ENCODE results near the gene FOXL2NB. TPM values are rescaled to one million over a fixed set of nuclear protein-coding genes. Genes with fewer than 3 reads are reported as not detected.
"Not testable (repeated sequence)": the region's sequence is repeated elsewhere in the genome, so short reads cannot be mapped to it uniquely, and the experiment has no call there.

The FOXL2NB gene
- total and polyA plus RNA-seq, 5 donors, result not detected

DNA sequence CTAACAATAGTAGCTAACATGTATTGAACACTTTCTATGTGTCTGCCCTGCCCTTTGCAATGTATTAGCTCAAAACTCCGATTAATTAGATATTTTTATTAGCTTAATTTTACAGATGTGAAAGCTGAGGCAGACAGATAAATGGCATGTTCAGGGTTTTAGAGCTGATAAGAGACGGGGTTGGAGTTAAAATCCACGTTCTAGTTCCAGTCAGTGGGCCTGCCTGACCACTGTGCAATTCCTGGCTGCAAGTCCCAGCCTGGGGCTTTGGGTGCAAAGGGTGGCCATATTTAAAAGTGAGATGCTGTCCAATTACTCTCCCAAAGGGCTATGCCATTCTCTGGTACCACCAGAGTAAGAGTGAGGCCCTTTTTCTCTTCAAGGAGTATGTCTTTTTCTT is 33.3 kb upstream of the FOXL2NB start:
- H3K9me3 ChIP-seq (ENCODE audit: control insufficient read depth, low read length), result no peaks in the 10 kb centered on the region
- WGBS, result 89% methylated on average over 3 of the region's 3 CpGs
- DNase-seq (no peak), ATAC-seq (no peak)
- H3K27ac ChIP-seq (ENCODE audit: low read length), result no peak overlapping the region
- intact Hi-C loops (cut with DNase I), result loop anchor here in 1 of 4 donors (2.0 to 10.0 kb wide), 3 partner anchors 79 to 319 kb away; partner anchors contain the start of genes CEP70 and PIK3CB
- H3K4me3 ChIP-seq (ENCODE audit: low read length), result no peak overlapping the region
- H3K27me3 ChIP-seq (ENCODE audit: control insufficient read depth, insufficient read depth), result no peaks in the 10 kb centered on the region
- no peaks in the 10 kb centered on the region for H3K4me1 ChIP-seq (ENCODE audit: control insufficient read depth, insufficient read depth, low read length)

GRCh38 chr3:138914870-138915502 is 32.0 kb upstream of the FOXL2NB start:
- H3K9me3 ChIP-seq (ENCODE audit: control insufficient read depth, low read length), result no peaks in the 10 kb centered on the region
- peak overlapping the region; percentile 74 for H3K27ac ChIP-seq (ENCODE audit: low read length)
- DNase-seq, result no peak
- intact Hi-C loops (cut with DNase I), result loop anchor here in 3 of 4 donors (2.0 to 10.0 kb wide), 6 partner anchors 80 to 323 kb away; partner anchors contain the start of genes CEP70 (in 3 of the 3) and PIK3CB (in 1 of the 3)
- 15% methylated on average over 19 of the region's 19 CpGs for WGBS
- peak overlapping the region; percentile 69 for H3K4me3 ChIP-seq (ENCODE audit: low read length)
- no peaks in the 10 kb centered on the region for H3K4me1 ChIP-seq (ENCODE audit: control insufficient read depth, insufficient read depth, low read length)
- ATAC-seq, result peak in 1 of 2 donors; percentile 66
- no peaks in the 10 kb centered on the region for H3K27me3 ChIP-seq (ENCODE audit: control insufficient read depth, insufficient read depth)

DNA sequence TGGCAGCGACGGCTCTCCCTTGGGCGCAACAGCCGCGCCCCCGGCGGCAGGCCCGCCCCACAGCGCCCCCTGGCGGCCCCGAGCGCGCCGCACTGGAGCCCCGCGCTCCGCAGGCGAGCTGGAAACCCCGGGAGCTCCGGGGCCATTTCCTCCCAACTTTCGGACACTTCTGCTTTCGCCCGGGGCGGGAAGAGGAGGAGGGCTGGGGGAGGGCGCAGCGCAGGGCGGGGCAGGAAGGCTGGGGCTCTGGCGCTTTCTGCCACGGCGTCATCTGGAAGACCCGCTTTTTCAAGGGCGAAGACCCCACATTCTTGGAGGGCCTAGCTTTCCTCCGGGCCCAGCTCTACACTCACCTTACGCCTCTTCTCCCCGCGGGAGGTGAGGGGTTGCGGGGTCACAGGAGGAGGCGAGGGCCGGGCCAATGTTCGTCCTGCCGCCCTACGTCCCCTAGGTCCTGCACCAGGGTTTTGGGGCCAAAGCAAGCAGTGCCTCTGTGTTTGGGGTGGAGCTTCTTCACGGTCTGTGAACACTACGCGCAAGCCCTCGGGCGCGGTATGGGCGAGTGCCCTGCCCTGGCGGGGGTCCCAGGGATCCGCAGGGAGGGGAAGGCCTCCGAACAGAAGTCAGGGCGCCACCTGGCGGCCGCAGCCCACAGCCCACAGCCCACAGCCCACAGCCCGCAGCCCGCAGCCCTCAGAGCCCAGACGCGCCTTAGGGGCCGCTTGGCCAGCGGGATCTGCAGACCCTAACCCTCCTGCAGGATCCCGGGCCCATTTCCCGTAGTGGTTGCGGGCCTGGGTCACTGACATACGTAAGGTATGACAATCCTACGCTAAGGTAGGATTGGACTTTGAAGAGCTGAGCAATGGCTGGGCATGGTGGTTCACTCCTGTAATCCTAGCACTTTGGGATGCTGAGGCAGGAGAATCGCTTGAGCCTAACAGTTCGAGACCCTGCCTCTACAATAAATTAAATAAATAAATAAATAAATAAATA is 31.2 kb upstream of the FOXL2NB start:
- Histone ChIP-seq H3K27me3 (ENCODE audit: control insufficient read depth, insufficient read depth) (no peaks in the 10 kb centered on the region), H3K9me3 (ENCODE audit: control insufficient read depth, low read length) (no peaks in the 10 kb centered on the region), H3K4me1 (ENCODE audit: control insufficient read depth, insufficient read depth, low read length) (no peaks in the 10 kb centered on the region), H3K27ac (ENCODE audit: low read length) (peak overlapping the region; percentile 99), H3K4me3 (ENCODE audit: low read length) (peak overlapping the region; percentile 69)
- ATAC-seq (peak; percentile 97 to 98), DNase-seq (peak; percentile 97 to 99 (median 98))
- intact Hi-C loops (cut with DNase I), result loop anchor here (1.0 to 10.0 kb wide), 9 partner anchors 81 to 324 kb away; partner anchors contain the start of genes CEP70 (in 4 of the 4) and PIK3CB (in 2 of the 4)
- WGBS, result 2% methylated on average over 68 of the region's 68 CpGs

- 53% methylated on average over 2 of the region's 2 CpGs for WGBS
- intact Hi-C loops (cut with DNase I), result loop anchor here (1.0 to 10.0 kb wide), 7 partner anchors 82 to 325 kb away; partner anchors contain the start of genes CEP70 (in 3 of the 4) and PIK3CB (in 2 of the 4)
These were observed 30.2 kb upstream of the FOXL2NB start for GRCh38 chr3:138916824-138917223.

GRCh38 chr3:138919325-138919724 is 27.7 kb upstream of the FOXL2NB start:
- H3K27me3 ChIP-seq (ENCODE audit: control insufficient read depth, insufficient read depth), result no peaks in the 10 kb centered on the region
- DNase-seq (no peak), ATAC-seq (no peak)
- no peaks in the 10 kb centered on the region for H3K9me3 ChIP-seq (ENCODE audit: control insufficient read depth, low read length)
- 59% methylated on average over 4 of the region's 4 CpGs for WGBS
- no peaks in the 10 kb centered on the region for H3K4me1 ChIP-seq (ENCODE audit: control insufficient read depth, insufficient read depth, low read length)
- no peak overlapping the region for H3K4me3 ChIP-seq (ENCODE audit: low read length)
- intact Hi-C loops (cut with DNase I), result loop anchor here in 3 of 4 donors (5.0 to 10.0 kb wide), 4 partner anchors 85 to 327 kb away; partner anchors contain the start of genes CEP70 (in 2 of the 3) and PIK3CB (in 1 of the 3)
- H3K27ac ChIP-seq (ENCODE audit: low read length), result no peak overlapping the region

More at GRCh38 chr3:138916824-138917223, 30.2 kb upstream of the FOXL2NB start:
- H3K9me3 ChIP-seq (ENCODE audit: control insufficient read depth, low read length), result no peaks in the 10 kb centered on the region
- DNase-seq (no peak), ATAC-seq (no peak)
- H3K4me3 ChIP-seq (ENCODE audit: low read length), result no peak overlapping the region
- no peaks in the 10 kb centered on the region for H3K4me1 ChIP-seq (ENCODE audit: control insufficient read depth, insufficient read depth, low read length)
- H3K27ac ChIP-seq (ENCODE audit: low read length), result no peak overlapping the region
- no peaks in the 10 kb centered on the region for H3K27me3 ChIP-seq (ENCODE audit: control insufficient read depth, insufficient read depth)

DNA sequence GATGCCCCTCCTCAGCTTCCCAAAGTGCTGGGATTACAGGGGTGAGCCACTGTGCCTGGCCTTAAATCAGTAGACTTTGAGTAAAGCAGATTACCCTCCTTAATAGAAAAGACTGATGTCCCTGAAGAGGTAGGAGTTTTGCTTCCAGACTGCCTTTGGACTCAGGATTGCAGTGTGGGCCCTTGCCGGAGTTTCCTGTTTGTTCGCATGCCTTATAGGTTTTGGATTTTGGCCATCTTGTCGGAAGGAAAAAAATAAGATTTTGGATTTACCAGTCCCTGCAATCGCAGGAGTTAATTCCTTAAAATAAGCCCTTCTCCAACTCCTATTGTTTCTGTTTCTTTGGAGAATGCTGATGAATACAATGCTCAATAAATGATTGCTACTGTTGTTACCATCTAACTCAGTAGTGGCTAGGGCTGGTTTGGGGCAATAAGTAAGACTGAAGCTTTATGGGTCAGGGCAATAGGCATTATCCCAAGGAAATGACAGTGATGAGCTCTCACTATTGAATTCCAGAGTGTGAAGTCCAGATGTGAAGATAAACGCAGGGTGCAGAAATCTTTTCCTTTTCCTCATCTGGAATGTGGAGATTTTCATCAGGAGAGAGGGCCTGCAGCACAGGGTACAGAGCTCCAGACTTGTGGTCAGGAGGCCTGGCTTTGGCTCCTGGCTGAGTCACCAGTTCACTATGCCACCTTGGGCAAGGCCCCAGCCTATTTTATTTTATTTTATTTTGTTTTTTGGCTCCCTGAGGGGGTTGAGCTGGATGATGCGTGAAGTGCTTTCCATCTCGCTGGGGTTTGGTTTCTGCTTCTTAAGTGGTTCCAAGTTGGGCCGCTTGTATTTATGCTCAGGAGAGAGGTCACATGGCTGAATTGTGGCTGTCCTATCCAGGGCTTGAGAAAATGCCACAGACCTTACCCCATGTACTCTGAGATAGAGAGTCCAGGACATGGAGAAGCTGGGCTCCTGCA is 25.4 kb upstream of the FOXL2NB start:
- DNase-seq (no peak), ATAC-seq (no peak)
- Histone ChIP-seq H3K4me3 (ENCODE audit: low read length) (no peak overlapping the region), H3K9me3 (ENCODE audit: control insufficient read depth, low read length) (no peaks in the 10 kb centered on the region), H3K27me3 (ENCODE audit: control insufficient read depth, insufficient read depth) (no peaks in the 10 kb centered on the region), H3K4me1 (ENCODE audit: control insufficient read depth, insufficient read depth, low read length) (no peaks in the 10 kb centered on the region), H3K27ac (ENCODE audit: low read length) (no peak overlapping the region)
- intact Hi-C loops (cut with DNase I), result no loop called here
- WGBS, result 71% methylated on average over 8 of the region's 8 CpGs

GRCh38 chr3:138922400-138922799 is 24.6 kb upstream of the FOXL2NB start:
- 89% methylated on average over 6 of the region's 6 CpGs for WGBS
- H3K4me1 ChIP-seq (ENCODE audit: control insufficient read depth, insufficient read depth, low read length); ATAC-seq; DNase-seq; H3K9me3 ChIP-seq (ENCODE audit: control insufficient read depth, low read length); intact Hi-C loops (cut with DNase I); H3K4me3 ChIP-seq (ENCODE audit: low read length); H3K27me3 ChIP-seq (ENCODE audit: control insufficient read depth, insufficient read depth); H3K27ac ChIP-seq (ENCODE audit: low read length): not testable (repeated sequence)

DNA sequence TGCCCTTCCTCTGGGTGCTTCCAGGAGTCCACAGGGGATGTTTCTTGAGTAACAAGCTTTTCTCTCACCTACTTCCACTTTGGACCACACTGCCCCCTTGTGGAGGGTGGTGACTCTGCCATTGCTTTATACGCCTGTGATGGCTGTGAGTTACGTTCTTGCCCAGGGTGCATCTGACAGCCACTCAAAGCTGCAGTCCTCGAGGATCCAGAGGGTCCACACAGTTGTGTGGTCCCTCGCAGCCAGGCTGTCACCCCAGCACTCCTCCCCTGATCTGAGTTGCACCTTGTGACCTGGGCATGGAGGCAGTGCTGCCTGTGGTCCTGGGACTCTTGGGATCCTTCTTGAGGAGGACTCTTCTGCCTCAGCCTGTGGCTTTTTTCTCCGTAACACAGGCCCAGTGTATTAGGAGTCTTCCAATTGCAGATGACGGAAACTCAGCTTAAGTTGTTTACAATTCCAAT is 23.5 kb upstream of the FOXL2NB start:
- ATAC-seq, result peak; percentile 77 to 84
- 25% methylated on average over 6 of the region's 6 CpGs for WGBS

GRCh38 chr3:138928727-138929372 is 18.2 kb upstream of the FOXL2NB start:
- H3K27ac ChIP-seq (ENCODE audit: low read length), result no peak overlapping the region
- intact Hi-C loops (cut with DNase I), result no loop called here
- 94% methylated on average over 42 of the region's 42 CpGs for WGBS

More for the DNA sequence above, 23.5 kb upstream of the FOXL2NB start:
- no peaks in the 10 kb centered on the region for H3K4me1 ChIP-seq (ENCODE audit: control insufficient read depth, insufficient read depth, low read length)
- no peaks in the 10 kb centered on the region for H3K9me3 ChIP-seq (ENCODE audit: control insufficient read depth, low read length)
- no peak overlapping the region for H3K4me3 ChIP-seq (ENCODE audit: low read length)
- intact Hi-C loops (cut with DNase I), result no loop called here
- peak; percentile 78 to 90 (median 84) for DNase-seq
- no peaks in the 10 kb centered on the region for H3K27me3 ChIP-seq (ENCODE audit: control insufficient read depth, insufficient read depth)
- H3K27ac ChIP-seq (ENCODE audit: low read length), result no peak overlapping the region

More at GRCh38 chr3:138928727-138929372, 18.2 kb upstream of the FOXL2NB start:
- no peak overlapping the region for H3K4me3 ChIP-seq (ENCODE audit: low read length)
- H3K9me3 ChIP-seq (ENCODE audit: control insufficient read depth, low read length), result no peaks in the 10 kb centered on the region
- ATAC-seq (peak in 1 of 2 donors; percentile 27), DNase-seq (no peak)
- H3K27me3 ChIP-seq (ENCODE audit: control insufficient read depth, insufficient read depth), result no peaks in the 10 kb centered on the region
- H3K4me1 ChIP-seq (ENCODE audit: control insufficient read depth, insufficient read depth, low read length), result no peaks in the 10 kb centered on the region
